GF-D8 (cell line): Measurements from ENCODE around the gene ATG7.

Source experiments
- DNase-seq: peaks from one replicate; lab custom pipeline; 2025; lab: John Stamatoyannopoulos, UW

Gene ATG7

DNA sequence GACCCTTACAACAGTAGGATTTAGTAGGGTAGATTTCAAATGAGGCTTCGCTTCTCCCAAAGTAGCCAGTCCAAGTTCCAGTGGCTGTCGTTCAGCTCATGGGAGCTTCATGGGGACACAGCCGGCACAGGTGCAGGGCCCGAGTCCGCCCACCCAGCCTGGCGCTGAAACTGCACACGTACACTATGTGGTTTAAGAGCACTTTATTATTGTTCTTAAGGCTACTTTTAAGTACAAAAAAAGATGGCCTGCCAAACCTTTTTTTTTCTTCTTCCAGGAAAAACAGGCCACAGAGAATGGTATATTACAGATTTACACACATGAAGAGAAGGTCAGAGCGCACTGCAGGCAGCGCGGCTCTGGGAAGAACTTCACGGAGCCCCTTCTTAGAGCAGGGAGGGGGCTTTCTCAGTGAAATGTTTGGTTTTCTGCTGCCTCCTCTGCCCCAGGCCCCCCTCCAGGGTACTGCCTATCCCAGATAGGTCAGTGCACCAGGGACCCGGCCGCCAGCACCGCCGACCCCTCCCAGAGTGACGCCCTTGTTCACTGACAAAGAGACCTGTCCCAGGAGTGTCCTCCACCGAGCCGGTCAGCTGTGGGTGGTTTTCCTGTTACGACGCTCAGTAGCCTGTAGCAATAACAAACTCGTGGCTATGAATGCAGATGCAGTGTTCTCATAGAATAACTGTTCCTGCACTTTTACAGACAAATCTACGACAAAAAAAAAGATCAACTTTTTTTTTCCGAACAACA is 283.9 kb downstream of the ATG7 start:
- DNase-seq = no peak

DNA sequence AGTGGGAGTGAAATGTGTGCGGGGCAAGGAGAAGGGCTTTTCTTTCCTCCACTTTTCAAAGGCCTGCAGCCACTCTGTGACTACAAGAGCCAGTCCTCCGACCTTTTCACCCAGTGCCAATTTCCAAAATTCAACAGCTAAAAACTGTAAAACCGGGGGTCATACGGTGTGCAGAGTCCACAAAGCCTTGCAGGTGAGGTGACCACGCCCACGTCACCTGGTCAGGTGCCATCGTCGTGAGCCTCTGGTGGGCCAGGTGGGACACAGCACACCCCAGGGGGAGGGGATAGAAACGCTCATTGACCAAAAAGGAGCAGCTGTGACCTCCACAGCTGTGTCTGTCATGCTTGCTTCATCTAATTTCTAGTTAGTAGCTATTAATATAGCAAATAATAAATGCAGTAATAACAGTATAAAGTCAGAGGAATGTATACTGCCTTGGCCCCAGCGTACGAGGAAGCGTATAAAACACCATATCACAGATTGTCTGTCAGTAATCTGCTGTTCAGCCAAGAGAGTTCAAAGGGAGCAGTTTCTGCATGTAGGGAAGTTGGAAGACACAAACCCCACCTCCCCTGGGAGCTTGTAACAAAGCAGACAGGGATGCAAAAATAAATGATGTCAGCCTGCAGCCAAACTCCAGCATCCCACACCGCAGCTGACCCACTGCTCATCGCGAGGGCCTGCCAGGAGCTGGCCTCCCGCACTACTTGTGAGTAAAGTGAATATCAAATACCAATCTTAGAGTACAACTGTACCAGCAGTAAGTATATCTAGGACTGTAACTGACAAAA is 284.9 kb downstream of the ATG7 start:
- no peak for DNase-seq

- no peak for DNase-seq
Measured at GRCh38 chr3:11558002-11558401, 285.8 kb downstream of the ATG7 start.

DNA sequence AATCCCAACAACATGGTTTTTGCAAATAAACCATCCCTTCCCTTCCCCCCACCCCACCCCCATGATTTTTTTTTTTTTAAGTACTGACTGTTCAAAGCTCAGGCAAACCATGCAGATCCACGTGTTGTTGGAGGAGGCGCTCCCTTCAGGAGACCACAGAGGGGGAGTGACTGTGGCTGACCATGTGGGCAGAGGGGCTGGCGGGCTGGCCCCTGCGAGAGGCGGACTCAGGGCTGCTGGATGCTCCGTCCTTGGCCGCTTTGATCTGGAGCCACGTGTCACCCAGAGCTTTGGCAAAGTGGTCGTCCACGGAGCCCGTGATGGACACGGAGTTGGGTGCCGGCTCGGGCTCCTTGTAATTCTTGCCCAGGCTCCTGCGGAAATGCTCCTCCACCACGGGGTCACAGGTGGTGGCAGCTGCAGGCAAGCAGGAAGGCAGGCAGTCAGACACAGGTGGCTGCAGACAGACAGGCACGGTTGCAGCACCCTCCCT is 286.3 kb downstream of the ATG7 start:
- DNase-seq = no peak

GRCh38 chr3:11558918-11559815 is 287.0 kb downstream of the ATG7 start:
- DNase-seq = no peak

GRCh38 chr3:11559816-11560633 is 287.8 kb downstream of the ATG7 start:
- no peak for DNase-seq

DNA sequence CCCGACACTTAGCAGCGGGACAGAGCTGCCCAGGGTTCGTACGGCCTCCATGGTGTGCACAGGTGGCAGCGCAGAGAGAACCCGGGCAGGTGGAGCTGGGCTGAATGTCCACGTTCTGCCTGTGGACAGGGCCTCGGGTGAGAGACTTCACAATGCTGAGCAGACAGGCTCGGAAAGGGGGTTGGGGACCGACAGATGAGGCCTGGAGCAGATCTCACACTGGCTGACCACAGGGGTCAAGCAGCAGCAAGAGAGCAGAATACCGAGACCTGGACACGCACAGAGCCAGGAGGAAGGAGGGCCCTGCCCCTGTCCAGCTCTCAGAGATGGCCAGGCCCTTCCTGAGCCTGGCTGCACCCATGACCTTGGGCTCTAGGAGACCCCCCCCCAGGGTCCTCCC is 288.5 kb downstream of the ATG7 start:
- DNase-seq = no peak

DNA sequence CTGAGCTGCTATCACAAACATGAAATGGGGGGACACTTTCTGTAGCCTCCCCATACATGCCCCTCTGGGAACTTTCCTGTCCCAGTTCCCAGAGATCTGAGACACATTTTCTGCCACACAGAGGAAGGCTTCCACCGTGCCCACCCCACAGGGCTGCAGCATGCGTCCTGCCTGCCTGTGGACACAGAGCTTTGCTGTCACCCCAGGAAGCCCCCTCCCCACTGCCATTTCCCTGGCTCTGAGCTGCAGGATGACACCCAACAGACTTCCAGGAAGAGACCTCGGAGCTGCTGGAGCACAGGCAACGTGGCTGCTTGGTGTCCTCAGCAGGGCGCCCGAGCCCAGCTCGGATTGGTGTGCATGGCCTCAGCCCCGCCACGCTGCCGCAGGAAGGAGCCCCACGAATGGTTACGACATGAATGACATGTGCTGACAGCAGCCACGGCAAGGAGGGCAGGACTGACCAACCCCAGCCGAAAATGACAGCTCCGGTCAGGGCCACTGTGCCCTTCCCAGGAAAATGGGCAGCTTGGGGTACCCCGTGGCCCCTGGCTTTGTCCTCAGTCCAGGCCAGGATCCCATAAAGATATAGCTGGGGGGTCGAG is 290.2 kb downstream of the ATG7 start:
- no peak for DNase-seq

DNA sequence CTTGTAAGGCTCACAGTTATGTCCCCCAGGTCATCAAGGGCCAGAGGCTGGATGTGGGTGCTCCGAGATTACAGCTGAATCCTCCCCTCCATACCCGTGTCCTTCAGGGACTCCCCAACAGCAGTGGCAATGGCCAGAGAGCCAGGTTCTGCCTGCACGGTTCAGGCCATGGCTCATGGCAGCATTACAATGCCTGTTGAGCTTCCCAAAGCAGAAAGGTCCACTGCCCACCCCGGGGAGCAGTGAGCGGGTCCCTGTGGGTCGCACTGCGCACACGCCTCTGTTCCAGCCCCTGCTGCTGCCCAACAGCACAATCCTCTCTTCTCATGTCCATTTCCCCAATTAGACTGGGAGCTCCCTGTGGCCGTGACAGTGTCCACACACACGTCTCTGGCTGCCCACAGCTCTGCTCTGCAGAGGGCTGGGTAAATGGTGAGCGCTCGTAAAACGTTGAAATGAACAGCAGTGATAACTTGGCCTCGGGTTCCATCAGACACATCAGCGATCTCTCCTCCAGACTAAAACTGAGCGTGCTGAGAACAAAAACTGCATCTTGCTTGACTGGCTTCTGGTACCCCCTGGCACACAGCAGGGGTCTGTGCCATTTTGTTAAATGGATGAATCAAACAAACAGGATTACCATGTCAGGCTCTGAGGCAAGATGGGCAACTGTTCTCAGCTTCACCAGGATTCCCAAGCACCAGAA is 291.1 kb downstream of the ATG7 start:
- DNase-seq = no peak

DNA sequence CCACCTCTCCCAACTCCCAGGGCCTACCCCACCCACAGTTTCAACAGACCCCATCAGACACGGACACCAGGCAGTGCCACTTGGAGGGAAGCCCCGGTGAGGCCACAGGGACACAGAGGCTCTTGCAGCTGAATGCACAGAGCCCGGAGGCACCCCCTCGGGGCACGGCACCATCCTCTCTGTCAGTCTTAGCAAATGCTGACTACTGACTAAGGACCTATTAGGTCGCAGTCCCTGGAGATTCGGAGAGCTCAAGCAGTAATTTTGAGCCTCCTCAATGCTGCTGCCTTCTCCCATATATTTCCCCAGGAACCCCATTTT is 291.6 kb downstream of the ATG7 start:
- no peak for DNase-seq

DNA sequence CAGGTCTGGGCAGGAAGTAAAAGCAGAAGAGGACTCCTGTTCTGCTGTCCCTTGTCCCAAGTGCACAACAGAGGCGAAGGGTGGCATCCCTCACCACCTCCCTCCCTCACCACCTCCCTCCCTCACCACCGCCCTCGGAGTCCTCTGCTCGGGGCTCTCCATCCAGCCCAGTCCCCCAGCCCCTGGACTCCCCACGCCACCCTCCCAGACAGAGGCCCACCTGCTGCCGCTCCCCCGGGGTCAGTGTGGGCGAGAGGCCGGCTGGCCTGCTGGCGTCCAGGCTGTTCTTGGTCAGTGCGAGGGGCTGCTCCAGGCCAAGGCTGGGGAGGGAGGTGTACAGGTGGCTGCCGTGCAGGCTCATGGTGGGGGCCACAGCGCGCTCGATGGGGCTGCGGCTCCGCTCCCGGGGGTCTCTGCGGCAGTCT is 292.4 kb downstream of the ATG7 start:
- DNase-seq = no peak

- DNase-seq = no peak
Measured at GRCh38 chr3:11565072-11565471, 292.9 kb downstream of the ATG7 start.

GRCh38 chr3:11565492-11565891 is 293.3 kb downstream of the ATG7 start:
- no peak for DNase-seq

- DNase-seq = no peak
Measured at GRCh38 chr3:11565932-11566331, 293.7 kb downstream of the ATG7 start.

DNA sequence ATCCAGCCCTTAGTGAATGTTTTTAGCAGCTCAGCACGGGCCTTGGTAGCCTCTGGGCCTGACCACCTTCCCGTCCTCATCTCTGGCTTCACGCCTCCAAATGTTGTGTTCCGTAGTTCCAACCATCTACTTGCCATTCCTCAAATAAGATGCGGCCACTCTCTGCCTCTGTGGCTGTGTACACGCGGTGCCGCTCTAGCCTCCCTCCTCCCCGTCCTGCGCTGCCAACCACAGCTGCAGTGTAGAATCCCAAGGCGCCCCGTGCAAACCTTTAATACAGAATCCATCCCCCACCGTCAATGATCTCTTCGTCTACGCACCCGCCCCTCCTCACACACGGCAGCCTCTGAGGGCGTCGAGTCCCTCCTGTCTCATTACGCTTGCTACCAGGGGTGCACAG is 294.3 kb downstream of the ATG7 start:
- no peak for DNase-seq

DNA sequence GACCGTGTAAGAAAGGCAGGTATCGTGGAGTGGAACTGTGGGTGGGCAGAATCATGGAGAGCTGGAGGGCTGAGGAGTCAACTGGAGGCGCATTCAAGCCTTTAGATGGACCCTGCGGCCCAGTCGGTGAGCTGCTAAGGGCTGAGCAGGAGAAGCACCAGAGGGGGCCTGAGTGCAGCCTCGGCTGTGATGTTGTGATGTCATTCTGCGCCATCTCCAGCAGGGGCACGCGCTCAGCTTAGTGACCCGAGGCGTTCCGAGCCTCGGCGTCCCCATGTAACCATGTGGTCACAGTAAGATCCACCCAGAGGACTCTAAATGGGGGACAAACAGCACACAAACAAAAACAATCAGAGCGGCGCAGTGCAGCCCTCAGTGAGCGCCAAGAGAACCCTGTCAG is 294.7 kb downstream of the ATG7 start:
- no peak for DNase-seq

GRCh38 chr3:11567516-11568467 is 295.6 kb downstream of the ATG7 start:
- DNase-seq = no peak

DNA sequence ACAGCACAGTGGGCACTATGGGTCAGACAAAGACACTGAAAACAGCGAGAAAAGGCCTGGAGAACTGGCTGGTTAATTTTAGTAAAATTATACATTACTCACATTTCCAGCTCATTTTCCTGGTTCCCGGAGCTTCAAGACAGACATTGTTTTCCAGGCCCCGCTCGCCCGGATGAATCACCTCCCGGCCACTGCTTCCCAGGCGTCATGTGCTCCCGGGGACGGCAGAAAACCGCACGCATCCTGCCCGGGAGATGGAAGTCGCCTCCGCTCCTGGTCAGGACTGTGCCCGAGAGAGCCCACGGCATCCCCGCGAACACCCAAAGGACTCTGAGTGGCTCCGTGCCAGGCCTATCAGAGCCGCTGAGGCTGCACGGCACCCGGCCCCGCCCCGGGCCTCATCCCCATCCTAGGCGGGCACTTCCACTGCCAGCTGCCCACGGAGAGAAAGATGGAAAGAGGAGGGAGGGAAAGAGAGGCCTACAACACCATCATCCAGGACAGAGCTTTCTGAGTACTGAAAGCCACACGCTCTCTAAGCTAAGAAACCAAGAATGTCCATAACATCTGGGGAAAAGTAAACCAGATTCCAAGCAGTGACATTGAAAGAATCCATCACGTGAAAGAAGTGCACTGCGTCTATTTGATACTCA is 296.4 kb downstream of the ATG7 start:
- DNase-seq = no peak
